Mammary epithelial cell (primary cell): ENCODE results near the gene AP3S2.

Experiments
- EZH2 ChIP-seq: IDR thresholded peaks from 2 replicates; pipeline ENCODE4 v1.6.1; 2012; ENCODE audit warnings: low read length, inconsistent platforms, borderline replicate concordance
- TF ChIP-seq, protein P1 (sequence below), 2 donors: IDR thresholded peaks in 1 of 2; conservative IDR thresholded peaks in 1 of 2; 2 replicates each; pipeline ENCODE4 v1.5.1; 2011 to 2012; ENCODE audit warnings: inconsistent platforms in 2 of 2, low read length in 2 of 2, mild to moderate bottlenecking in 2 of 2, control low read depth in 1 of 2, low read depth in 1 of 2; ENCODE audit not compliant: insufficient read depth in 1 of 2; ENCODE audit errors: extremely low read depth in 1 of 2

- TF ChIP-seq, protein P1, sequence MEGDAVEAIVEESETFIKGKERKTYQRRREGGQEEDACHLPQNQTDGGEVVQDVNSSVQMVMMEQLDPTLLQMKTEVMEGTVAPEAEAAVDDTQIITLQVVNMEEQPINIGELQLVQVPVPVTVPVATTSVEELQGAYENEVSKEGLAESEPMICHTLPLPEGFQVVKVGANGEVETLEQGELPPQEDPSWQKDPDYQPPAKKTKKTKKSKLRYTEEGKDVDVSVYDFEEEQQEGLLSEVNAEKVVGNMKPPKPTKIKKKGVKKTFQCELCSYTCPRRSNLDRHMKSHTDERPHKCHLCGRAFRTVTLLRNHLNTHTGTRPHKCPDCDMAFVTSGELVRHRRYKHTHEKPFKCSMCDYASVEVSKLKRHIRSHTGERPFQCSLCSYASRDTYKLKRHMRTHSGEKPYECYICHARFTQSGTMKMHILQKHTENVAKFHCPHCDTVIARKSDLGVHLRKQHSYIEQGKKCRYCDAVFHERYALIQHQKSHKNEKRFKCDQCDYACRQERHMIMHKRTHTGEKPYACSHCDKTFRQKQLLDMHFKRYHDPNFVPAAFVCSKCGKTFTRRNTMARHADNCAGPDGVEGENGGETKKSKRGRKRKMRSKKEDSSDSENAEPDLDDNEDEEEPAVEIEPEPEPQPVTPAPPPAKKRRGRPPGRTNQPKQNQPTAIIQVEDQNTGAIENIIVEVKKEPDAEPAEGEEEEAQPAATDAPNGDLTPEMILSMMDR (conservative IDR thresholded peaks at IDR 0.05 in 1 of 2, IDR thresholded peaks at IDR 0.05 in 1 of 2; ENCODE audit: extremely low read depth in 1 of 2, insufficient read depth in 1 of 2, low read depth in 1 of 2, low read length in 2 of 2), result no peak
- no peak for TF ChIP-seq EZH2
Observed at GRCh38 chr15:89828281-89829145, 65.3 kb downstream of the AP3S2 start.
